GM21723 (cell line): ENCODE measurements around the gene PROX1.
A peak's percentile ranks its signal among the peaks of the same experiment; 100 is the strongest.

Source experiments
- ATAC-seq: cut with Tn5 transposase; IDR thresholded peaks from one replicate; pipeline ENCODE4 v1.9.1; 2021; ENCODE audit warnings: mild to moderate bottlenecking, moderate library complexity; ENCODE audit not compliant: unreplicated experiment

The PROX1 gene

DNA sequence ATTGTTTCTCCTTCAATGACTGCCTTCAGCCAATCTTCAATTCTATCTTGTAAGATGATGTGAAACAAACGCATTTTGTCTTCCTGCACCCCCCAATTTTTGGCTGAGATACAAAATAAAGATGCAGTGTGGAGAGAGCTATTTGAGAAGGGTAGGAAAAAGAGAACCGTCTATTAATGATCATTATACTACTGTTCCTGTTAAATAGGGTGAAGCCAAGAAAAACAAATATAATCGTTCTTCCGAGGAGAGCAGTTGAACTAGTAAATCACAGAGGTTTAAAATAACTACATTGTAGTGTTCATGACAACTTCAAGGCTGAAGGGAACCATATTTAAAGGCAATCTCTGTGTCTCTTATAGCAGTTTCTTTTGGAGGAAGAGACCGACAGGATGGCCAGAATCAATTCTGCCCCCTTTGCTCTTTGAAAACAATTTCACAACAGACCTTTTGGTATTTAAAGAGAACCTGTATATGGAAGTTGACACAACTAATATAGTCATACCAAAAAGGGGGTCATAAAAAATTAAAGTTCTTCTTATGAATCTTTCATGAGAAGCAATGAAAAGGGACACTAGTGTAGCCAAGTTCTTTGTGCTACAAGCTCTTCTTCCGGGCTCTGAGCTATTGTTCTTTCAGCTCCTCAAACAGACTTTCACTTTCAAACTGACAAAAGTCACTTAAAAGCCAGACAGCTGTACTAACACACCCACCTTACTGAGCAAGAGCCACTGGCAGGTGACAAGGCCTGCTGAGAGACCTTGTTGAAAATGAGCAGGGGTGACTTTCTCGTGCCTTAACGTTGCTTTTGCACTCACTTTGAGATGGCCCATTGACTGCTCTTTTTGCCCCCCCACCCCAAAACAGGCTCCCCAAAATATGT is 30.9 kb downstream of the PROX1 start:
- peak; percentile 88 for ATAC-seq

DNA sequence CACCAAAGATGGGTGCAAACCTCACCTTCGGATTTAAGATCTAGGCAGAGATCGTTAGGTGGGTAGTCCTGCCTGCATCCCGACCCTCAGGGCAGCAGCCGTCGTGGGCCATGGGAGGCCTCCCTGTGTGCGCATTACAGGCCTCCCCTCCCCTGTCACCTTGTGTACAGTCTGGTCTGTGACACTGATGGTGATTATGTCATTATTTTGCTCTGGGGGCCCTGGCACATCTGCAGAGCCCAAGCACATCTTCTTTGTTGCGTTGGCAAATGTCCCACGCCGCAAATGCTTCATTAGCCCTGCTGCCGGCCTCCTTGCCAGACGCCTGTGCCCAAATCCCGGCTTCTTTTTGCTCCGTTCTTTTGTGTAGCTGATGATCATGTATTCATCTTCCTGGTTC is 31.7 kb downstream of the PROX1 start:
- ATAC-seq = no peak

DNA sequence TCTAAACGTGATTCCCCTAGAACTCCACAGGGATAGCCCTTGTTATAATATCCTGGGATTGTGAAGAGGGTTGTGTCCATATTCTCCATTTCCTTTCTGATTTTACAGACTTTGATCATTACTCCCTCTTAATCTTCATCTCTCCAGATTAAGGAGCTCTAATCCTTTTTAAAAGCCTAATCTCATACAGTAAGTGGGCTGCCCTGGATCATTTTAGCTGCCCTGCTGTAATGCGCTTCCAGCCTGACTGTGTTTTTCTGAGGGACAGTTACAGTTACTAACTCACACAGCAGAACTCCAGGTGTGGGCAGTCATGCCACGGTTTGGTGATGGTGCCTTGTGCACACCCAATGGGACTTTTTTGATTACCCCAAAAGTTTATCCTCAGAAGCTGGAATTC is 33.5 kb downstream of the PROX1 start:
- ATAC-seq = no peak

DNA sequence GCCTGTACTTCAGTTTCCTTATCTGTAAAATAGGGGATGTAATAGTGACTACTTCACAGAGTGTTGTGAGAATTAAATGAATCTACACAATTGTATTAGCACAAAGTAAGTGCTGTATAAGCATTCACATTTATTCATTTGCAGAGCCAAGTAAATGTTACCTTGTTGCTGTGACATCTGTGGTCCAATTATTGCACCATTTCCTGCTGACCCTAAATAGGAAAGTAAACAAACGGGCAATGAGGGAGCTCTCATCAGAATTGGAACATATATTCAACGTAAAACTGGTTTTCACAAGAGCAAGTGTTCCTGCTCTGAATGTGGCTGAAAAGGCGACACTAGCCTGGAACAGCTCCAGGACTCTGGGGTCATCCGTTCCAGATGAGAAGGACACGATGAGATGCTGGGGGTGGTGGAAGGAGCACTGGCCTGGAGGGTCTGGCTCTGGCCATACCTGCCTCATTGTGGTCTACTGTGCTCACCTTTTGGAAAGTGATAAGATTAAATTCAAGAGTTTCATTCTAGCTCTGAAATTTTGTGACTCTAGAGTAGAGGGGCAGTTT is 34.5 kb downstream of the PROX1 start:
- ATAC-seq = no peak

DNA sequence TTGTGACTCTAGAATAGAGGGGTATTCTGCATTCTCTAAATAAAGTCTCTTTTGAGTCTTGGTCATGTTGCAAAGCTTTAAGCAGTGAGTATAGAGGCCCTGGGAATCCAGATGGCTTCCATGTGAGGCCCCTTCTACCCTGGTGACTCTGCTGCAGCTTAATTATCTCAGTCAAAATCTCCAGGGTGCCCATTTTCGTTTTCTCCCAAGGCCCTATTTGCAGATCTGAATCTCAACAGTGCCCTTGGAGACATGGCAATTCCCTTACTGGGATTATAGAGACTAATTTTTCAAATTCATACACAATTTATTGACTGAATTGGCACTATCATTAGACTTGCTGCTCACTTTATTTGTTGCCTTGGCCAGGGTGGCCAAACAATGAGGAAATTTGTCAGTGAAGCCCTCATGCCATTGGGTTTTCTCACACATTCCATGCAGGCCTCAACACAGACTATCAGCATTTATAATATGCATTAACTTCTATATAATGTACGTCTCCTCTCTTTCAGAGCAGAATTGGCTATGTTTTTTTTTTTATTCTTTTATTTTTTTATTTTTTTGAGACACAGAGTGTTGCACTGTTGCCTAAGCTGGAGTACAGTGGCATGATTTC is 35.1 kb downstream of the PROX1 start:
- ATAC-seq = no peak

DNA sequence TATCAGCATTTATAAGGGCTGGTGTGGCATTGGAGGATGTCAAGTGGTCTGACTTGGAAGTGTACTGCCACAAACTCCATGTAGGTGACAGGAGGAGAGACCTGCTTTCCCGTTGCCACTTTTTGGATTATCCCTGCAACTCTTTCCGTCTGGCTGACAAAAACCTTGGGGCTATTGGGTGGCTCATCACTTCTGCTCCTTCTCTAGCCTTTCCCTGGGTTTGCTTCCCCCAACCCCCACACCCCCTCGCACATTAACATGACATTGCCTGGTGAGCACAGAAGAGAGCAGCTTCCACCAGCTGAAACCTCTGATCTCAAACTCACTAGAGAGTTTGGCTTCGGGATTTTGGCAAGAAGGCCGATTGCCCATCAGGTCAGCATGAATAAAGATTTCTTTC is 39.2 kb downstream of the PROX1 start:
- no peak for ATAC-seq

DNA sequence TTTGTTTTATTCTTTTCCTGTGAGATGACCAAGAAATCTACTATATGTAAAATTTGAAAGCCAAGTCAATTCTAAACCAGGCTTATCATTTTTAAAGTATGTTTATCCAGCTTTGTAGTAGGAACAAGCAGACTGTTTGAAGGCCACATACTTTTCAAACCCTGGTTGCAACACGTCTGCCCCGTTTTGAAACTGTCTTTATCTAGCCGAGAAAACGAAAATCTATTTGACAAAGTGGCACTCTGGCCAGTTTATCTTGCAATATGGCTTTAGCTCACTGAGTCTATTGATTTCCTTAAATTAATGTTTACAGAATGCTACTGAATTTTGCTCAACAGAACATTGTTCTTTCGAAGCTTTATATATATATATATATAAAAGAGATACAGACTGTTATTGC is 39.7 kb downstream of the PROX1 start:
- no peak for ATAC-seq

DNA sequence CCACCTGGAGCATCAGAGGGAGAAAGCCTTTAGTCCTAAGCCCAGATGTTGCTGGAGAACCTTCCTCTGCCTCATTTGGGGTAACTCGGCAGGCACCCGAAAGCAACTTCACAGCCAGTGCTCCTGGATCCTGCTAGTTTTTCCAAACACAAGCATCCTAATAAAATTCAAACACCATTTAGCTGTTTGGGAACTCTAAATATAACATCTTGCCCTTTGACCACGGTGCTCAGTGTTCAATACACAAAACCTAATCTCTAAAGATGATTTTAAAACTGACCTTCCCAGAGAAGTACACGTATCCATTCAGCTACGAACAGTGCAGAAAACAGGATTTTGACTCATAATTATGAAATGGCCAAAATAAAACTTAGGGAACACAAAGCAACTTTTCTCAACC is 40.3 kb downstream of the PROX1 start:
- ATAC-seq = no peak

DNA sequence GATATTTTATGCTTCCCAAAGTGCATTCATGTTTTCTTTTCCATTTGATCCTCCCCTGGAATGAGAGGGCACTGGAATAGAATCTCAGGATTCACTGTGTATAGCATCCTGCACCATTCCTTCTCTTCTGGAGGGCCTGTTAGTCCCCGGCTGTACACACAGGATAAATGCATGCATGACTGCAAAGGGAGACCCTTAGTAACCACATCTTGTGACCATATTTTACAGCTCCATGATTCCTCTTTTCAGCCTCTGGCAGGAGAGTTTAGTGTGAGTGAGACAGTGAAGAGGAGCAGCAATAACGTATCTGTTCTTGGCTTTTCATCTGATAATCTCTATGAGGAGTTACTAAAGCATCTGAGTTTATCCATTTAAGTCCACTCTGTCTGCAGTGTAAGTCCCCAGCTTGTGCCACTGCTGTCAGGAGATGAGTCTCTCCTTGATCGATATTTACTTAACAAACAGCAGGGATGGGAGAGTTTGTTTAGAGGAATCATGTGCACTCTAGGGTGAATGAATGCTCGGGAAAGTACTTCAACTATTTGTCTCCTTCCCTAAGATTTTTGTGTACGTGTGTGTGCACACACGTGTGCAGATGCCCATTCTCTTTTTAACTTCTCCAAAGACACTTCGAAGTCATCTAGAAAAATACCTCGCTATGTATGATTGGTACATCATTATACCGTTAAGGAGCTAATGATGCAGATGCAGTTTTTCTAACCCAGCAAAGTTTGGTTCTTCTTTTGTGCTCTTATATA is 41.1 kb downstream of the PROX1 start:
- ATAC-seq = no peak

DNA sequence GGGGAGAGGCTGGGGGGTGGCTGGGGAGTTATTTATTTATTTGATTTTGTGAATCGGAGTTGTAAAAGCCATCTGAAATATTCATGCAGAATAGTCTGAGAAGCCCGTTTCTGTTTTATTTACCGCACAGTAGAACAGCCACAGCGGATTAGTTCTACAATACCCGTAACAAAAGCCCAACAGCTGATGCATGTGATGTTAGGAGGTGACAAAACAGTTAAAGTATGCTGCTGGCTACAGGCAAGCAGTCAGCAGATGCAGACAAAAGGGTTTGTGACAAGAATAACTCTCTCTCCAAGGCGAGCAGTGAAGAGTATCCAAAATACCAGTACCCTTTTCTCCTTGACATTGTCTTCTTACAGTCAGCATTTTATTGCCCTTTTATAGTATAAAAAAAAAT is 42.0 kb downstream of the PROX1 start:
- ATAC-seq = no peak

DNA sequence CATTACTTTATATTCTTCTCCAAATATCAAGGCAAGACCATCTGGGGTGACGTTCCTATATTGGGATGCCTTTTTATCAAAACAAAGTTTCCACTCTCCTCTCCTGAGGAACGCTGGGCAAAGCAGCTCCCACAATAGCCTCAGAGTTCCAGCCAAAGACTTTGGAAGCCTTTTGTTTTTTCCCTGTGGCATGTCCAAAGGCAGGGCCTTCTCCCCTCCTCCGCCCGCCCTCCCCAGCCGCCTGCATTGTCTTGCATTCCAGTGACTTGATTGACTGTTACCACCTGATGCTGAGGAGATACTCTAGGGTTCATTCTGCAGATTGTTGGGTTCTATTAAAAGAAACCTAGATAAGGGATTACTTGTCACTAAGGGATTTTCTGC is 43.5 kb downstream of the PROX1 start:
- ATAC-seq = no peak

DNA sequence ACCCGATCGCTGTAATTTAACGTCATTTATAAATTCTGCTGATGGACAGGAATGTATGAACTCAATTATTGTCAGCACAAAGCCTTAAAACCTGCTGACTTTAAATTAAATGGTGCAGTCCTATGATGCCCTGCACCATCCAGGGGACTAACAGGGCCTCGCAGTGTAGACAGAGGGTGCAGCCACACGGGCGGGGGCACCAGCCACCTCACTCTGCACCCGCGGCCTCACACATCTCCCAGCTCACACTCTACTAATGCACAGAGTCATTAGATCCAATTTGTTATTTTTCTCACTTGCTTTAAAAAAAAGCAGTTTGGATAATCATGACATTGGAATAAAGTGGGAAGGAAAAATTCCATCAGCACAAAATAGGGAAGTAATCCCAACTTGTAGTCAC is 49.7 kb downstream of the PROX1 start:
- ATAC-seq = no peak

DNA sequence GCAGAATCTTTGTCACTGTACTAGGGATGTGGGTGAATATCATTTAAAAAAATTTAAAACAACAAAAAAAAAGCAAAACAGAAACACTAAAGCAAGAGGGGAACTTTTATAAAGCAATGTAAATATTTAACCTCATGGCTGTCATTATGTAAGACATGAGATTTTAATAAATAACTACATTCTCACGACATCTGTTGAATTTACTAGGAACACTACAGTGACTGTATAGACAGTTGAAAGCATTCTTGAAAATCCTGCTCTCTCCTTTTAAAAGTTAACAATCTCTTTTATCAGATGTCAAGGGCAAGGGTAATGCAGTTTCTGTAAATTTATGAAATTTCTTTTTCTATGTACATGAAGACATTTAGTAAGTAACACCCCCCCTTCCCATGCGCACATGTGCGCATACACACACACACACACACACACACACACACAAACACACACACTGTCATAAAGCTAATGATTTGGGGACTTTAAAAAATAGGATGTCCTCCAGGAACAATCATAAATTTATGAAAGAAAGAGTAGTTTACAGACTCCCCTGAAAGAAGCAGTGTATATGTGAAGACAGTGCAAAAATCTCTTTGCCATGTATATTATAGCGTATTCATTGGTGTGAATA is 51.7 kb downstream of the PROX1 start:
- no peak for ATAC-seq

DNA sequence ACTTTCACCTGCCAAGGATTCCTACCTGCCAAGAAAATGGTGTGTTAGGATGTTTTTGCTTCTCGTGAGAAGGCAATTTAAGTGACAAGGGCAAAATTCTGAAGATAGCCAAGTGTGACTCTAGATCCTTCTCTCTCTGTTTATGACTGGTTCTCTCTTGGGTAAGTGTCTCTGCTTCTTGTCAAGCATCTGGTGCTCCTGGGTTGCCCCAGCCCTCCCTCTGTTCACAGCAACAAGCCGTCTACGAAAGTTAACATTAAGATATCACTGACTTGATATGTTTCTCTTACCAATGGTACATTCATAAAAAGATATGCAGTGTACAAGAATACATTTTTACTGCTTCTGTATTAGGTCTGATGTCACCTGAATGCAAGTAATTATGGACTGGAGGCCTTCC is 55.4 kb downstream of the PROX1 start:
- no peak for ATAC-seq

DNA sequence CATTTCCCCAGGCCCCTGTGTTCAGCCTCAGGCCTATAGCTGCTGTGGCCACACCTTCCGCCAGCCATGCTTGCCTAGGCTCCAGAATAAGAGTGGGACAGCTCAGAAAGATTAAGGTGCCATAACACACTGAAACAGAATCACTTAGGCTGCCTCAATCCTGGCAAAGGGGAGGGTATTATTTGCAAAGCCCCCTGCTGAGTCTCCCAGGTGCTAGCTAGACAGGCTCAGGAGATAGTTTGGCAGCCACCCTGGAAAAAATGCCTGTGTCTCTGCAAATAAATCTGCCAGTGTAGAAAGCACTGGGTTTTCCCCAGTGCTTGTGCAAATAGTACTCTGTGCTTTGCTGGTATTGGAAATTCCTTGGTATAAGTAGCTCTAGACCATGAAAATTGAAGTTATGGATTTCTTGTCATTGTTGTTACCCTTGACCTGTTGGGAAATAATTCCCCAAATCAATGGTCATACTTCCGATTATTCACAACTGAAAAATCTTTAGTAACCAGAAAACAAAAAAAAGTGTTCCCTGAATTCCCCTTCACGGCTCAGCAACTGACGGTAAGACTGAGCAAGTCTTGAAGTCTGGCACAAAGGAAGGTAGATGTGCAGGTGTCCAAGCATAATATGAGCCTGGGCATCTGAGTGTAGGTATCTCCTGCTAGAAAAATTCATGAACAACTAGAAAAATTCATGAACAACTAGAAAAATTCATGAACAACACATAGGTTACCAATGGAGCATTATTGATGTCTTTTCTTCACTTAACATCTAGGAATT is 56.9 kb downstream of the PROX1 start:
- ATAC-seq = no peak

DNA sequence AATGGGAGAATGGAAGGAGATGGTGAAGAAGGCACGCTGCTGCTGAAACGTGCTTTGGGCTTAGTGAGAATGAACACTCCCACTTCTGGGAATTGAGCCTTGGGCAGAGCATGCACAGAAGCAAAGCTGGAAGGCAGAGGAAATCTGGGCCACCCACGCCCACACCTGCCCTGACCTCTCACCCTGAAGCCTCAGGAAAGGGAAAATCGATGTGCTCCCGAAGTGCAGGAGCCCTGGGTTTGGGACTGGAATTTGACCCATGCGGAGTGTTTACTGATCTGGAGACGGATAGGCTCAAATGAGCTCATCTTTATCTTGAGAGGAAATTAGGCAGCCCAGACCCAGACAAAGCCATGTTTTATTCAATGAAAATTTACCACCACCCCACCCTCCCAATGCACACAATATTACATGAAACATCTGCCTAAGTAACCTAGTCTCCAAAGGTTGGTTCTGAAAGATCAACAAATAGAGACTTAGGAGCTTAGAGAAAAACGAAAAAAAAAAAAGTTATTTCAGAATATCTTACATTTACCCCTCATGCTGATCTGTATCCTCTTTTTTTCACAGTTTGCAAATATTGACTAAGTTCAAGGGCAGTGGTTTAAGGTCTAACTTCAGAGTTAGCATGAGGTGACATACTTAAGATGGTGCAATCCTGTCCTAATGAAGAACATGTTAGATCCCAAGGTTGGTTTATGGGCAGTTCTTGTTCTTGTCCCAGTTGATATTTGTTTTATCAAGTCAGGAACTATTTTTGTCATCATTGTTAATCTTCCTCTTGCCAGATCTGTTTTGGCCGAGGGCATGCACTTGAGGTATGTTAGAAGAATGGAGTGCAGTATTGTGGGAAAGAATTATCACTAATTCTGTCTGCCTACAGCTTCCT is 63.0 kb downstream of the PROX1 start:
- ATAC-seq = no peak

DNA sequence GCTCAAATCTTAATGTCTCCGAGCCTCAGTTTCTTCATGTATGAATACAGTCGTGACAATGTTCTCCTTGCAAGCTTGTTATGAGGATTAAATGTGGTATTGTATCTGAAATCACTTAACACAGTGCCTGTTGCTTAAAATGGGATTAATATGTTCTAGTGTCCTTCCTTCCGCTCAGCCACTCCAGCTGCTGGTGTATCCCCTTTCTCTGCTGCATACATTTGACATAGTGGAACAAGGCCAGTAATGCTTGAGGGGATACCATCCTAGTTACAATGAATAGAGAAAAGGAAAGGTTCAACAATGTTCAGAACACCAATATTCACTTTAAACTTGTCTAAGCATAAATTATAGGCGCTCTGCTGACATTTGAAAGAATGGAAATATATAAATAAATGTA is 64.0 kb downstream of the PROX1 start:
- ATAC-seq = no peak

DNA sequence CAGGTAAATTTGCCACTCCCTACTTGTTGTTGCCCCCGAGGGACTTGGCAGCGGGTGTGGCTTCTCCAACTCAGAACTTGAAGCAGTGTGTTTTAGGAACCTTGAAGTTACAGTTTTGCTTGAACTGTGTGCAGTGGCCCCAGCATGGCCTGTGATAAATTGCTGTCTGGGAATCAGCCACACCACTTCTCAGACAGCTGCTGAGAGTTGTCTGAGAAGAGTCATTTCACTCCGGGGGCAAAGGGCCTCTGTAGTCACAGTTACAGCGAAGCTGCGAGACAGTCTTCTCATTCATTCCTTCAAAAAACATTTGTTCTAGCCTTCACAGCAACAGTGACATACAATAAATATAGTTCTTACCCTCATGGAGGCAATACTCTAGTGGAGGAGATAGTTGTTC is 70.3 kb downstream of the PROX1 start:
- ATAC-seq = no peak

DNA sequence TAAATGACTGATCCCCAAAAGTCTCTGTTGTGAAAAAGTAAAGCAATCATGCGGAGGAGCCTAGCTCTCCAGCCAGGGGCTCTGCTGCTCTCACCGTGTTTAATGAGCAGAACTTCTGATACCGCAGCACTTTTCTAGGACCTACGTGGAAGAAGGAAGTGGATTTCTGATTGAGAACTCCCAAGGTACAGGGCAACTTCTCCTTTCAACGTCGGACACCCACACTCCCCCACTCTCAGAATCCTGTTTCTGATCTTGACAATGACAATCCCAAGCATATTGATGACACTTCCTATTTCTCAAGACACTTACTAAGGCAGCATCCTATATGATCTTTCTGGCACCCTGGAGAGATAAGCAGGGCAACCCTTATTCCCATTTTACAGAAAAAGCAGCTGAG is 78.4 kb downstream of the PROX1 start:
- no peak for ATAC-seq
